GM19043 (cell line): ENCODE results near the gene BMAL1.

ENCODE experiments used
- ATAC-seq: cut with Tn5 transposase; IDR thresholded peaks from one replicate; pipeline ENCODE4 v1.9.1; 2021; ENCODE audit warnings: low read depth; ENCODE audit not compliant: unreplicated experiment

BMAL1 gene

DNA sequence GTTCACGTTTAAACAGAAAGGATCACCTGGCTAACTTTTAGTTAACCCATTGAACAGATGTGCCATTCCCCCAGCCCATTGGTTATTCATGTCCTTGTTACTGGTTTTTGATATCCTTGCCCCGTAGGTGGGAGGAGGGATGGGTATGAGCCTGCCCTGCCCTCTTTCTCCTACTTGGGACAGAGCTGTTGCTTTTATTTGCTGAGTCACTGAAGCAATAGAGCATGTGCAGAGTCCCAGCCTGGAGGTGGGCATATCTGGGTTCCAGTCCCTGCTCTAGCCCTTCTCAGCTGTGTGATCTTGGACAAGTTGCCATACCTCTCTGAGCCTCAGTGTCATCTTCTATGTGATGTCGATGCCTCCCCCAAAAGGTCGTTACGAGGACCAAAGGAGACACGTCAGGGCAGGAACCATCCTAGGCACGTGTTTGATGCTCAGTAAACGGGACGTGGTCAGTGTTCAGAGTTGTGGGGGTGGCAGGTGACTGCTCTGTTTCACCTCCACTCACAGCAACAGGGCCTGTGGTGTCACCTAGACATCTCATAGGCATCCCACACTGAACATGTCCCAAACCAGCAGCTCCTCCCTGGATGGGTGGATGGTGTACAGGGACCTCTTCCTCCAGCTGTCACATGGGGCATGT lies 61.0 kb downstream of the BMAL1 start:
- ATAC-seq = no peak

DNA sequence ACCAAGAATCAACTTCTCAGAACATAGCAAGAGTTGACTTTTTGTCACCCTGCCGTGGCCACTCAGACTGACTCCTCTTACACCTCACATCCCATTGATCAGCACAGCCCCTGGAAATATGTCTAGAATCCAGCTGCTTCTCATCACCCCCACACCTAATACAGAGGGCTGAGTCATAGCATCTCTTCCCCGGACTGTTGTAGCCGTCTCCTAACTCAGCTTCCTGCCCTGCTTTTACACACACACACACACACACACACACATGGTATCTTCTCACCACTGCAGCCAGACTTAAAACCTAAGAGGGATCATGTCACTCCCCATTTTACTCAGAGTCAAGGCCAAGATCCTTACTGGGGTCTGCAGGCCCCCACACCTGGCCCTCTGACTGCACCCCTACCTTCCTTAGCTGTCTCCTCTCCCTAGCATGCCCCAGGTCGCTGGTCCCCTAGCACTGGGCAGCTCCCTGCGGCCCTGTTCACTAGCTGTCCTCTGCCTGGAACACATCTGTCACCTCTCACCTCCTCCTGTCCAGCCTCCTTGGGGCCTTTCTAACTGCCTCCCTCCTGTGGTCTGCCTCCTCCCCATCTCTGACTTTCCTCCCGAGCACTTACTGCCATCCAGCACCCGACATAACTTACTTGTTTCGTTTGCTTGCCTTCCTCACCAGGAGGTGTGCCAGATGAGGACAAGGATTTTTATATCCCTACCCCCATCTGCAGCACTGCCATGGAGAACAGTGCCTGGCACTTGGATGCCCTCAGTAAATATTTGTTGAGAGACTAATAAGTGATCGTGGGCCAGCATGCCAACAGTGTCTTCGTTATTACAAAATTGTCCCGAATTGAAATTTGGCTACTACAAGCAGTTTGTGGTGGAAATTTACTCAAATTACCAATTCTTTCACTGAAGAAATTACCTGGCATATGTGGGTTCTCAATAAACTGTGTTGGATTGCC lies 61.9 kb downstream of the BMAL1 start:
- peak; percentile 30 for ATAC-seq

DNA sequence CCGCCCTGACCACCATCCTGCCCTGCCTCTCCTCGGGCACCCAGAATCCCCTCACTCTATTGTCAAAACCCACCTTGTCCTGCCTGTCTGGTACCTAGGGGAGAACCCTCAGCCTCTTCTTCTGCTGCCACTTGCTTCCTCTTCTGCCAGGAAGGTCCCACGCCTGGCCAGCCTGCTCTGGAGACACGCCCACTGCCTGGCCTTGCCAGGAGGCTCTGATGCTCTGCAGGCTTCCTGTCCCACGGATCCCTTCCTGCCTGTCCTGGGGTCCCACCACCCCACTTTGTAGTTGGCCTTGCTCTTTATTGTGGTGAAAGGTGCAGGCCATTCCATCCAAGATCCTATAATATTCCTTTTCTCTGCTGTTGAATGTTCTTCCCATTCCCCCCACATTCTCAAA lies 63.4 kb downstream of the BMAL1 start:
- no peak for ATAC-seq

DNA sequence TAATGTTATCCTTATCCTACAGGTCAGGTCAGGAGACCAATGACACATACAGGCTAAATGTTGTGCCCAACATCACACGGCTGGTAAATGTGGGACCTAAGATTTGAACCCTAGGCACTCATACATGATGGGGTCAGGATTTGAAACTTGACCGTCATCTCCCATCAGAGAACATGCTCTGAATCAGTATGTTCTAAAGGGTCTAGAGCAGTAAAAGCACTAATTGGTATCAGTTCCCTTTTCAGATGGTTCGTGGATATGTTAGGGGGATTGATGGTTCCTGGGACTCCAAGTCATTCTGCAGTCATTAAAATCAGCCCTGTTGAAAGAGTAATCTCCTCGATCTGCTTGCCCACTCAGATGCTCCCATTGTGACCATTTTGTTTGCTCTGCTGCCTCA lies 65.5 kb downstream of the BMAL1 start:
- peak; percentile 46 for ATAC-seq

DNA sequence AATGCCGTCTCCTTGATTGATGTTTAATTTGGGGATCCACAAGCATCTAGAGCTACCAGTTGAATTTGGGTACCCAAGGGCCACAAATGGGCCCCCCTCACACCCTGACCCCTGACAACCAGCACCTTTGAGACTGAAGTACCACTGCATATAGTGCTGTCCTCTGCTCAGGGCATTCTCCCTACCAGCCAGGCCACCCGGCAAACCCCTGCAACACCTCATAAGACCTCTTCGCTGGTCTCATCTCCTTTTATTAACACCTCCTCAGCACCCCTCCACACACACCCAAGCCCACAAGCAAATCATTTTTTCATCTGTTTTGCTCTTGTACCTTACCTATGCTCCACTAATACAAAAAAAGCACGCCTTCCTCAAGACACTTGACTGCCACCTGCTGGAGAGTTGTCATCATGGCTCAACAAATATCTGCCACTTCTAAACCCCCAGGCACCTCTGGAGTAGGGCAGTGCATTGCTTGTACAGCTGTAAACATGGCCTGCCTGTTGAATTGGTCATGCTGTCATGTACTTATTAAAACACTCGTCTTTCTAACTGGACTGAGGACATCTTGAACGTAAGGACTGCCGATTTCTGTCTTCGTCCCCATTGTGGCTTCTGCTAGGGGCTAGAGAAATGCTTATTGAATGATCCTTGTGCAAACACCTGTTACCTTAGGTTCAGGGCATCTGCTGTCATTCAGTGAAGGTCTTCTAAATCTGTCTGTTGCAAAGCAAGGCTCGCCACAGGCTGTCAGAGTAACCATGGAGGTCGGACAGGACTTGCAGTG lies 66.5 kb downstream of the BMAL1 start:
- no peak for ATAC-seq

DNA sequence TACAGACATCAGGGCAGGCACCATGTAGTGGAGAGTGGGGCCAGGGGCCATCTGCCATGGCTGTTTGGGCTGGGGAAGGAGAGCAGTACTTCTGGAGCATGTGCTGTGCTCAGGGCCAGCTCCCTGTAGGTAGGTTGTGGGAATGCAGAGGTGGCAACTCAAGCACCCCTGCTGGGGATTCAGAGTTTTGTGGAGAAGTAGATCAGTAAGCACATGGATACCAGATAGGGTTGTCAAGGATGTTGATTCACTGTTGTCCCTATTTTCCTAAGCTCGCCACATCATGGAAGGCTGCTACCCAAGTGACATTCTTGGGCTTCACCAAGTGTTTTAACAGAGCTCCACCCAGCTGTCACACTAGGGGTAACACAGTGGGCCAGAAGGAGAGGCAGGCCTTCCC lies 67.2 kb downstream of the BMAL1 start:
- no peak for ATAC-seq

DNA sequence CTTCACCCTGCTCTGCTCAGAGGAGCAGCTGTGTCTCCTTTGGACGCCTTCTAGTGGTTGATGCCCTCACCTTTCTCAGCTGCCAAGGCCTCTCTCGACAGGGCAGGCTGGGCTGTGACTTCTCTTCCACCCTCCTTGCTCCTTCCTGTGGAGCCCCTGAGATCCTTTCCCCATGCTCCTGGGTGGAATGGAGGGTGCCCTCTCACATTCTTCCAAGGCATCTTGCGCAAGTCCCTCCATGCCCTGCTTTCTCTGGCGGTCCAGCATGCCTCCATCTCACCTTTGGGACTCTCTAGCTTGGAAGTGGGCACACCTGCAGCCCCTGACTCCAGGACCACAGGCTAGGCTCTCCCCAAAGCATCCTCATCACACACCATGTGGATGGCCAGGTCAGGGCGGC lies 68.9 kb downstream of the BMAL1 start:
- ATAC-seq = no peak

DNA sequence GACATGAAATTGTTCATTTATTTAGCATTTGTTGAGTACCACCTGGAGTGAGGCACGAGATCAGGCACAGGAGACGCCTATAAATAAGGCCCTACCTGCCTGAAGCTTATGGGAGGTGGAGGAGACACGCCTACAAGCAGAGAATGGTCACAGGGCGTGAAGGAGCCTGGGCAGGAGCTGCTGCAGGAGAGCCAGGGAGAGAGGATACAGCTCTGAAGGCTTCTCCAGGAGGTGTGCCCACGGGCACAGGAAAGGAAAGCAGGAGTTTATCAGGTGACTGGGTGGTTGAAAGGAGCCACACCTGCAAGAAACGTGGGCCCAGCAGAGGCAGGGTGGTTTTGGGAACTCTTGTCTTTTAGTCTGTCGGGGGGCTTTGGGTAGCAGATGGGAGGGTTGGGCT lies 70.3 kb downstream of the BMAL1 start:
- ATAC-seq = no peak

DNA sequence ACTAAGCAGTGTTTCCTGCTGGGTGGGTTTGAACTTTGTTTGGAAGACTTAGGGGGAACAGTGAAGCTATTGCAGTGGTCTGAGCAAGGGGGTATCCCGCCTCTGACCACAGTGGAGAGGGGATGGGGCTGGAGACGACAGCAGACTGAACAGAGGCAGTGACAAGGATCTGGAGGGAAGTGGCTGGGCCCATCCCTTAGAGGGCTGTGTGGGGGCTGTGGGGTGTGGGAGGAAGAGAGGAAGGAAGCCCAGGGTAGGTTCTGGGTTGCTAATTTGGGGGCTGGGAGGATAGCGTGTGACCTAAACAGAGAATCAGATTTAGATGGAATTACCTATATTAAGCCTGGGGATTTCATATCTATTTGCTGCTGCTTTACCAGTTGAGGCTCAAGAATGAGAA lies 70.7 kb downstream of the BMAL1 start:
- ATAC-seq = no peak

DNA sequence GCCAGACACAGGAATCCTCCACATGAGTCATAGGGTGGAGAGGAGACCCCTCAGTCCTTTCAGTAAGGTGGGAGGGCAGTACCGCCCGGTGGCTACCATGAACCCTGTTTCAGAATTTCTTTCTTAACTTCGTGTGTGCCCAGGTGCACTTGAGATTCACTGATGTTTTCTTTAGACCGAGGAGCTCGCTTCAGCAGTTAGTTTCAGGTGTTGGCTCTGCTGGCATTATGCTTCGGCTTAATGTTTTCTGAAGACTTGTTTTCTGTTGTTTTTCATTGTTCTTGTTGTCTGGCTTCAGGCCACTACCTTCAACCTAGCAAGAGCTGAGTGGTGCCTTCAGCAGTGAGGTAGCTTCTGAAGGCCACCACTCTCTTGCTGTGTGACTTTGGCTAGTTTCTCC lies 71.5 kb downstream of the BMAL1 start:
- ATAC-seq = no peak

DNA sequence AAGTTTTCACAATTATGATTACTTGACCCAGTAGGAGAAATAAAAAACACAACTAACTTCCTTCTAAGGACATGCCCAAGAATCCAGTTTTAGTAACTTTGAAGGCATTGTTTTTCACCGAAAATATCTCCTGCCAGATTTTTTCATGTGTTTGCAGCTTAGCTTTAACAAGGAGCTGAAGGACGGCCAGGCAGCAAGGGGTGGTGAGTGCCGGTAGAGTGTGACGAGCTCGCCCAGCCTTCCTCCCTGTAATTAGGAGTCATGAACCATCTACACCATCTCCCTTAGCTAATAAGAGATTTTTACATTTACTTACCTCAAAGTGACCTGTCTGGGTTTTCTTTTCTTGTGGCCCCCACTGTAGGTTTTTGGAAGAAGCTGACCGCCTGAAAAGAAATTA lies 72.0 kb downstream of the BMAL1 start:
- no peak for ATAC-seq

DNA sequence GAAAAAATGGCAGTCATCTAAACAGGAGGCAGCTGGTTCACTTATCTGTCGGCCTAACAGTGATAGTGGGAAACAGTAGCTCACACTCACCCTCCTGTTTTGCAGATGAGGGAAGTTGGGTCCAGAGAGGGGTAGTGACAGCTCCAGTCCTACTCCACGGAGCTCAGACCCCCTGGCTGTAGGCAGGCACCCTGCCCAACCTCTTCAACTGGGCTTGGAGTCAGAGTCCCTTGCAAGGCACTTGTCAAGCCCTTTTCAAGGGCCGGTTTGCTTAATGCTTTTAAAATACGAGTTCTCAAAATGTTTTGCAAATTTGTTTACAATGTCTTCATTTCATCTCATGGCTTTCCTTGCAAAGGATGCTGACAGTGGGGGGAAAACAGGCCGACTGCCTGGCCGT lies 75.1 kb downstream of the BMAL1 start:
- ATAC-seq = no peak

DNA sequence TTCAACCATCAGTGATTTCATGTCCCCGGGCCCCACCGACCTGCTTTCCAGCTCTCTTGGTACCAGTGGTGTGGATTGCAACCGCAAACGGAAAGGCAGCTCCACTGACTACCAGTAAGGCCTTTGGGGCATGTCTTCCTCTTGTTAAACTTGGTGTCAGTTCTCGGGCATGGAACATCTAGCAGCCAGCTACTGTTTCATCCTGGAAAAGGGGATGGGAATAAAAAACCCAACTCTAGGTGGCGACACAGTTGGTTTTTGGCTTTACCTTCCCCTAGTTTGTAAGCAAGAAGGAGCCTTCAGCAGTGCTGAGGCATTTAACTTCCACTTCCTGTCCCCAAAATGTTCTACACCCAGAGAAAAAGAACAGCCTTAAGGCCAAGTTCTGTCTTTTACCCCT lies 76.7 kb downstream of the BMAL1 start:
- no peak for ATAC-seq

DNA sequence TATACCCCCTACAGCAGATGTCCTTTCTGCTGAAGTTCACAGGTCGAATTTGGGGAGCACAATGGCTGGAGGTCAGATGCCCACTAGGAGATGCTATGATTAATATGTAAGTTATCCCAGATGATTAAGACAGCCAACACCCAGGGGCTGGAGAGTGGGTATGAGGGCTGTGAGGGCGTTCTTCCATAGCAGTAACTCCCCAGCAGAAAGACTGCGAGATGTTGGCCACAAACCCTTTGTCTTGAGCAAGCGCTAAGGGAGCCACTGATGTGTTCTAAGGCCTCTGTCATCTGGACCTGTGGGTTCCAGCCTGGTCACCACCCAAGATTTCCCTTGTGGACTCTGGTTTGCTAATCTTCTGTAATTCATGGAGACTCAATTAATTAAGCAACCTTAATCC lies 77.6 kb downstream of the BMAL1 start:
- ATAC-seq = no peak

DNA sequence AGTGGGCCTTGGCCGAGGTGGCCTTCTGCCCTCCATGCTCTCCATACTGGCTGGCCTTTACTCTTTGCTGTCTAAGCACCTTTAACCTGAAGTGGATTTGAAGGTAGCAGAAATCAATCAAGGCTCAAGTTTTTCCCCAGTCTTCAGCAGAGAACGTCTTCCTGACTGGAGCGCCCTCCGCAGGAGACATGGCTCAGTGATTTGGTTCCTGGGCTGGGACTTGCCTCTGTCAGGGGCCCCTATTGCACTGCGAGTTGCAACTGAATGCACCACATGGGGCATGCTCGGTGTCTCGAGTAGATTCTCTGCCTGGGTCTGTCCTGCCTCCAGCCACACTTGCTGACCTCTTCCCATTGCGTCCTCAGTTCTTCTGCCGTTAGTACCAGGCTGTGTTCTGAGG lies 79.6 kb downstream of the BMAL1 start:
- no peak for ATAC-seq

DNA sequence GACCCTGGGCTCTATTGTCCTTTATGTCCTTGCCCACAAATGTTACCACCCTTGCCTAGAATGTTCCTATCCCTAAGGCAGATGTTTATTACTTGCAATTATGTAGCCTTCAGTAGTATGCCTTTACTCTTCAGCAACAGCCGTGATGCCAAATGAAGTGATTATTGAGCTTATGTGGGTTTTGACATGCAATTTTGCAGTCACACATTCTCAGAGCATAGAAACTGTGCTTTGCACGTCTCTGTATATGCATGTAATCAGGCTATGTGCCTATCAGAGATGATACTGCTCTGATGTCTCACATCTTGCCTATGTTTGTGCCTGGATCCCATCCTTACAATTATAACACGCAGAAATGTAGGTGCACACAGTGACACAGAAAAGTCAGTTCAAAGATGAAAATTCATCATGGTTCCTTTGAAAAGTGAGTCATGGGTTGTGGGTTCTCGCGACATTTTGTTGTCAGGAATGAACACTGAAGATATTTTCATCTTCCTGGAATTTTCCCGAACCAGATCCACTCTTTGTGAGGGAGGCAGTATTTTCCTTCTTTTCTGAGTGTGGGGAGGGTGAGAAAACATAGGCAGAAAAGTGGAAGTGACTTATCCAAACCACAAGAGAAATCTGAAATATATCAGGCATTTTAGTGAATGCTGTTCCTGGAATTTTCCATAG lies 81.1 kb downstream of the BMAL1 start:
- ATAC-seq = no peak

DNA sequence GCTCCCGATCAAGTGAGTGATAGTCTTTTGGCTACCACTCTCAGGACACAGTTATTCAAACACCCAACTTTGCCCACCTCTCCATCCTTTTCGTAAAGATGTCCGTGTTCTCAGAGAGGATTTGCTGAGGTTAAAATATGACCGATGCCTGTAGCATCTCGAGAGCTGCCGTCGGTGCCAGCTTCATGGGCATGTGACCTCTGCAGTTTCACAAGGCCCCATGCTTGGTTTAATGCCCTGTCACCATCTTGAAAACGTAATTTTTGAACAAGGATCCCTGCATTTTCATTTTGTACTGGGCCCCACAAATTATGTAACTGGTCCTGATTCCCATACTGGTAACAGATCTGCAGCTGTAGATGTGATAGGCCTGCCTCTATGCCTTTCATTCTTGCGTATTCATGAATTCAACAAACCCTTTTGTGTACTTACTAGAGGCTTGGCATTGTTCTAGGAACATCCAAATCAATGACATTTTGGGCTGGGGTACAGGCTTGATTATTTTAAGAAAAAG lies 85.1 kb downstream of the BMAL1 start:
- ATAC-seq = no peak

DNA sequence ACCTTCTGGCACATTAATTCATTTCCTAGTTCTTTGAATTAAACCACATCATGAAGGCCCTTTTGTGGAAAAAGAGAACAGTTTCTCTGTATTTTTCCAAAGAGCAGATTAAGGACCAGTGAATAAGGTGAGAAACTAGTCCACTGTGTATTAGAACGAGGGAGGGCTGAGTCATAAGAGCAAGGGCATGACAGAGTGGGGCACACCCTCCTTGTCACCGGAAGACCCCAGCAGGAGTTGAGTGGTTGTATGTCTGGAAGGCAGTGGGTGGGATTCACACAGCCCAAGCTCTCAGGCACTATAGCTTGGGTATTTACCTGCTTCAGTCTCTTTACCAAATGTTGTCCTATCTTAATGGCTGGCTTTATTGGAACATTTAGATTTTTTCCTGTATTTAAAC lies 86.8 kb downstream of the BMAL1 start:
- no peak for ATAC-seq

DNA sequence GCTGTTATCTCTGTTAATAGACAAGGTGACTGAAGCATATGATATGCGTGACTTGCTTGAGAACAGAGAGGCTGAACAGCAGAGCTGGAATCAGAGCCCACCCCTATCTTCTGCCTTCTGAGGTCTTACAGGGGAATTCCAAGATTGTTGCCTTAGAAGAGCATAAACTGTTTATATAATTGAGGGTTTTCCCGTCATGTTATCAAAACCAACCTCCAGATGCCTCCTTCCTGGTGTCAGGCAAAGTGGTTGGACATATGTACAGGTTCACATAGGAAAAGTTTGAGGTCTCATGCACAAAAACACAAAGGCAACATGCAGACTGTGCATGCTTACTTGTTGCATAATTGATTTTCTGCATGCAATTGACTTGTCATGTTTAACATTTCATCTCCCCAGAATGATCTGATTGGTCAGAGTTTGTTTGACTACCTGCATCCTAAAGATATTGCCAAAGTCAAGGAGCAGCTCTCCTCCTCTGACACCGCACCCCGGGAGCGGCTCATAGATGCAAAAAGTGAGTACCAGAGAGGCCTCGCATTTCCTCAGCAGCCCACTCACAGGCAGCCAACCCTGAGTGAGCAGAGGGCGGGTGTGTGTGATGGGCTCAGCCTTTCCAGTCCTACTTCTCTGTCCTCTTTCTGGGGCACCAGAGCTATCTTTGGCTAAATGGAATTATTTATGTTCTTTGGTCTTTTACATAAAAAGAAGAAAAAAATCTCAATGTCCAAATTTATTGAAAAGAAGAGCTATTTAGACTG lies 88.9 kb downstream of the BMAL1 start:
- ATAC-seq = no peak

DNA sequence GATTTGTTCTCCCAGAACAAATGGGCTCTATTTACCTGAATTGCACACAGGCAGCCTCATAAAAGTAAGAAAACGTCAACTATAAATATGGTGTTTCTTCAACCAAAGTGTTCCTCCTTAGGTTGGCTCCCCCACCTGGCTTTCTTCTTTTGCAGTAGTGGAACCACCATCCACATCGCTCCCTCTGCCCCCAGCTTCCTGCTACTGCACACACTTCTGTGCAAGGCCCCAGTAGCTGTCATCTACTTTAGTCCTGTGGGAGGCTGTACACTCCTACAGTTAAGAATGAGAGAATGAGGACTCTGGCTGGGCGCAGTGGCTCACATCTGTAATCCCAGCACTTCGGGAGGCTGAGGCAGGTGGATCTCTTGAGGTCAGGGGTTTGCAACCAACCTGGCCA lies 89.5 kb downstream of the BMAL1 start:
- no peak for ATAC-seq
